ENCODE measurements around the gene MUC20.
"Not testable (repeated sequence)": the region's sequence is repeated elsewhere in the genome, so short reads cannot be mapped to it uniquely, and the experiment has no call there.

The MUC20 gene

GRCh38 chr3:195773956-195774537 is 53.3 kb downstream of the MUC20 start:
- no peak for DNase-seq

GRCh38 chr3:195774917-195775316 is 54.1 kb downstream of the MUC20 start:
- DNase-seq = no peak

GRCh38 chr3:195777975-195778374 is 57.2 kb downstream of the MUC20 start:
- no peak for DNase-seq

GRCh38 chr3:195781236-195781635 is 60.5 kb downstream of the MUC20 start:
- DNase-seq = not testable (repeated sequence)

Measured in GF-D8 (cell line).